NOMO-1 treated with dmso at 0.1 percent for 144 hours (cell line): ENCODE data around the gene UNCX.

Source experiments
- DNase-seq: peaks from one replicate; lab custom pipeline; 2025; ENCODE audit not compliant: unreplicated experiment; lab: John Stamatoyannopoulos, UW

UNCX gene

GRCh38 chr7:1231214-1232102 lies 1.2 kb upstream of the UNCX start:
- no peak for DNase-seq

- DNase-seq, result no peak
These were observed 587 bp upstream of the UNCX start for GRCh38 chr7:1232103-1232466.

- DNase-seq, result no peak
These were observed 819 bp downstream of the UNCX start for GRCh38 chr7:1233333-1234048.

GRCh38 chr7:1234049-1234880 lies 1.6 kb downstream of the UNCX start:
- no peak for DNase-seq

- DNase-seq, result no peak
These were observed 2.3 kb downstream of the UNCX start for GRCh38 chr7:1234881-1235500.

GRCh38 chr7:1235501-1236131 lies 2.9 kb downstream of the UNCX start:
- DNase-seq, result no peak

- no peak for DNase-seq
These were observed 3.5 kb downstream of the UNCX start for GRCh38 chr7:1236132-1236661.

GRCh38 chr7:1236831-1237701 lies 4.4 kb downstream of the UNCX start:
- no peak for DNase-seq

- no peak for DNase-seq
These were observed 5.1 kb downstream of the UNCX start for GRCh38 chr7:1237704-1238255.

GRCh38 chr7:1238450-1238882 lies 5.8 kb downstream of the UNCX start:
- no peak for DNase-seq

- no peak for DNase-seq
These were observed 6.5 kb downstream of the UNCX start for GRCh38 chr7:1238931-1239802.

- no peak for DNase-seq
These were observed 7.3 kb downstream of the UNCX start for GRCh38 chr7:1239803-1240516.

- no peak for DNase-seq
These were observed 8.0 kb downstream of the UNCX start for GRCh38 chr7:1240517-1241257.

GRCh38 chr7:1241258-1241602 lies 8.6 kb downstream of the UNCX start:
- DNase-seq, result no peak

GRCh38 chr7:1241603-1242255 lies 9.1 kb downstream of the UNCX start:
- DNase-seq, result no peak

GRCh38 chr7:1242256-1242605 lies 9.6 kb downstream of the UNCX start:
- no peak for DNase-seq
